Activated CD4-positive, alpha-beta T cell treated with anti-CD3 and anti-CD28 coated beads for 4 hours (primary cell): ENCODE measurements around the gene SLC4A11.
"Not testable (repeated sequence)": the region's sequence is repeated elsewhere in the genome, so short reads cannot be mapped to it uniquely, and the experiment has no call there.

ENCODE experiments used
- DNase-seq, 2 donors: peaks; one replicate each; pipeline ENCODE4 v3.0.0-alpha.2; 2020

Gene SLC4A11

DNA sequence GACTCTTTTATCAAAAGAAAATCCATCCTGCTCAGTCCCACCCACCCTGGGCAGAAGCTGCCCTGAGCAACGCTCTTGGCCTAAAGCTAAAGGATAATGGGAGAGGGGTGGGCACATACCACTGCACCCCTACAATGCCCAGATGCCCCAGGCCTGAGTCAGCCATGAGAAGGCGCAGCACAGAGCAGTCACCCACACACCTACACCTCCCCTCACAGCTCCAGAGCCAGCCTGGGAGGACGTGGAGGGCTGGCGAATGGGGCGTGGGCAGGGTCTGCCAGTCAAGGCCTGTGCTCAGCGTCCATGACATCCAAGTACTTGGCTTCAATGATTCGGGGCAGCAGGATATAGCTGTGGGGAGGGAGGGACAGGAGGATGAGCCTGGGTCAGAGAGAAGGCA, 11.5 kb downstream of the SLC4A11 start:
- DNase-seq: no peak

DNA sequence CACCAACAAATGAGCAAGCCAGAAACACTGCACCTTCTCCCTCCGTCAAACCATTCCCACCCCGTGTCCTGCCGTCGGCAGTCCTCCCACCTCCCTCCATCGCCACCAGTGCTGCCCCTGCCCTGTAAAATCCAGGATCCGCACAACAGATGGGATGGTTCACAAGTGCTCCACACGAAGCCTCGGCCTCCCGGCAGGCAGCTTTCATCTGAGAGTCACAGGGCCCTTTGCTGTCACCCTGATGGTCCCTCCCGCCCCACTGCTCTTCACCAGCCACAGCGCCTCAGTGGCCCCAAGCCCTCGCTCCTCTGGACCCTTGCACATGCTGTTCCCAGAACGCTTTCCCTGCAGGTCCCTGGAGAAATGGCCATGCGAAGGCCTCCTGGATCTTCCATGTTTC, 12.1 kb downstream of the SLC4A11 start:
- DNase-seq: no peak

- DNase-seq: no peak
Measured at GRCh38 chr20:3226093-3226492, 12.9 kb downstream of the SLC4A11 start.

DNA sequence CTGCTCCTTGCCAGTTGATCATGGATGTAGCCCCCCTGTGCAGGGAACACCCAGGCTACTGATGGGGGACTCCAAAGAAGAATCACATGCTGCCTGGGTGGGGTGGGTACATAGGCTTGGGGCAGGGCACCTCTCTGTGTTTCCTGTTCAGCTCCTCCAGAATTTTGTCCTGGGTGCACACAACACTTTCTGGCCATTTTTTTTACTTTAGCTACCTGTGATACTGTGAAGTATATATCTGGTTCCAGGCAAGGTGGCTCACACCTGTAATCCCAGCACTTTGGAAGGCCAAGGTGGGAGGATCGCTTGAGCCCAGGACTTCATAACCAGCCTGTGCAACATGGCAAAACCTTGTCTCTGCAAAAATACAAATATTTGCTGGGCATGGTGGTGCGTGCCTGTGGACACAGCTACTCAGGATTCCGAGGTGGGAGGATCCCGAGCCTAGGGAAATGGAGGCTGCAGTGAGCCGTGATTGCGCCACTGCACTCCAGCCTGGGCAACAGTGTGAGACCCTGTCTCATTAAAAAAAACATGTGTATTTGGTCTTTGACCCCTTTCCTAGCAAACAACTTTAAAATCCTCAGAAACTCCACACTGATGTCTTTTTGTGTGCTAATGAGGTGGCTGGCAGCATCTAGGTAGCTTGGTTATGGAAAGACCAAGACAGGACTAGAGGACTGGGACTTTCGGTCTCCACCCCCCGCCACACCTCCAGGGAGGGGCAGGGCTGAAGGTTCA, 14.1 kb downstream of the SLC4A11 start:
- no peak for DNase-seq

DNA sequence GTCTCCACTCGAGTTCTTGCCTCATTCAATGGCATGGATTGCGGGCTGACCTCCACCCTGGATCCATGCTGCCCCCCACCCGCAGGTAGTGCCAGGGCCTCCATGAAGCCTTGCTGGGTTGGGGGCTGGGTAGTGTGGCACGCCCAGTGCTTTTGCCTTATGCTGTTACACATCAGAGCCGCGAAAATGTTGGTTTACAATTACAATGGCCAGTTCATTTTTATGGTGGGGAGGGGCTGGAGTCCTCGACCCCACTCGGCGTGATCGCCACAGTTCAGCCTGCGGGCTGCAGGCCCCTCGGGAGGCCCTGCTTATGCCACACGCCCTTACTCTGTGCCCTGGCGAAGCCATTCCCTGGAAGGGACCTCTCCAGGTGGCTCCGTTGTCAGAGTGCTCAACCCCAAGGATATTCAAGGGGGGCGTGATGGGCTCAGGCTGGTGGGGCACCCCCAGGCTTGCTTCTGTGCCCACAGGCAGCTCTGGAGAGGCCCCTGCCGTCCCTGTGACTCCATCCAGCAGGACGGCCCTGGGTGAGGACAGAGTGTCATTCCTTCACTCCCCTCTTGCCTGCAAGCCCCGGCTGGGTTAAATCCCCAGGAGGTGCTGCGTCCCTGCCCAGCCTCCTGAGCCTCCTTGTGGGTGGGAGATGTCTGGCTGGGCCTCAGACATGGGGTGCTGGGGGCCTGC, 14.9 kb downstream of the SLC4A11 start:
- DNase-seq: no peak

DNA sequence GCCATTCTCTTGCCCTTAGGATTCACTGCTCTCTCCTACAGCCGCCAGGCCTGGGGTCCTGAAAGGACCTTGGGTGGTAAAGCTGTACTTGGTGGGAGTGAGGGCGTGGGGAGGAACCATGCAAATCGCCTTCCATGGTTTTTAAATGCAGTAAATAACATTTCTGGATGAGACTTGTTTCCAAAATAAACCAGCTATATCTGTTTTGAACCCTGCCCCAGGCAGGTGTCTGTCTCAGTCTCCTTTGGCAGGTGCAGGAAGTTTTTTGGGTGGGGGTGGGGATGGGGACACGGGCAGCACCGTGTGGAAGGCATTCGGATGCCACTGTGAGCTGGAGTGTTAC, 15.4 kb downstream of the SLC4A11 start:
- no peak for DNase-seq

- peak in 1 of 2 donors; percentile 18 for DNase-seq
Measured at GRCh38 chr20:3222635-3223600, 16.1 kb downstream of the SLC4A11 start.

DNA sequence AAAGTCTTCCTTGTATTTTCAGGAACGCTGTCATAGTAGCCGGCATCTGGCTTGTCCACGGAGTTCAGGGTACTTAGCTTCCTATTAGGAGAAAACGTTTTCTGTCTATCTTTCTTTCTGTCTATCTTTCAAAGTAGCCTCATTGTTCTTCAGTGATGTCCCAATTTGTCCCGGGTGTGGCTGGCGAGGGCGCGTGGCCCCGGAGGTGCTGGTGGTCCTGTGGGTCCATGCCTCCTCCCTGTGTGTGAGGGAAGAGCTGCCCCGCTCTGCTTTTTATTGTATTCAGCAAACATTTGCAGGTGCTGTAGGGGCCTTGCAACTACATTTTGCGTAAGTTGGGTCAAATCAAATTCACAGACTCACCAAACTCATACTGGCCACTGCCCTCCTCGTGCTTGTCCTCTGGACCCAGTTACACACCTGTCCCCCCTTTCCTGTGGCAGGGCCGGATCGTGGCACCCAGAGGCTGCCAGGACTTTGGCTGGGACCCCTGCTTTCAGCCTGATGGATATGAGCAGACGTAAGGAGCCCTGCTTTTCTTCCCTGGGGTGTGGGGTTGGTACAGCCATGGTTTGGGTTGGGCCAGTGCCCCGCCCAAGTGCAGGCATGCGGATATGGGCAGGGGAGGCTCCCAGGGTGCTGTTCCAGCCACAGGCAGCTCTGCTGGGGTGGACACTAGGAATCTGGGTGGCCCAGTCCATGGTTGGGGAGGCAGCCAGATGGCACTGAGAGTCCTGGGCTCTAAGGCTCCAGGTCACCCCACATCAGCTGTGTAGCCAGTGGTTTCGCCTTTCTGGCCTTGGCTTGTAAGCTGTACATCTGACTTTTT, 17.4 kb downstream of the SLC4A11 start:
- DNase-seq: no peak

- peak; percentile 68 to 72 for DNase-seq
Measured at GRCh38 chr20:3218307-3218988, 20.5 kb downstream of the SLC4A11 start.

GRCh38 chr20:3215359-3215917, 23.6 kb downstream of the SLC4A11 start:
- not testable (repeated sequence) for DNase-seq

DNA sequence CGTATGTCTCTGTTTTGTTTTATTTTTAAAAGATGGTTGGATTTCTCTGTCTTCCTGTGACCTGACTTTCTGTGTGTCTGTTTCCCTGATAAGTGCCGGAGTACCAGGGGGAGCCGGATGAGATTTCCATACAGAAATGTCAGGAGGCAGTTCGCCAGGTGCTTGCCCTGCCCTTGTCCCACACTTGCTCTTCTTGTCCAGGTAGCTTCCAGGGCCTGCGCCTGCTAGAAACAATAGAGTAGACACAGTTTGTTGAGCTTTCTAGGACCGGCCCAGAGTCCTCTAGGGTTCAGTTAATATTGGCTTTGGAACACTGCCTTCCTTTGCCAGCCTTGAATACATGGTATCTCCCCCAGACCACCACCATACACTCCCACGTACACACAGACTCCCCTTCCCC, 25.8 kb downstream of the SLC4A11 start:
- DNase-seq: no peak

GRCh38 chr20:3210346-3210745, 28.6 kb downstream of the SLC4A11 start:
- DNase-seq: no peak

DNA sequence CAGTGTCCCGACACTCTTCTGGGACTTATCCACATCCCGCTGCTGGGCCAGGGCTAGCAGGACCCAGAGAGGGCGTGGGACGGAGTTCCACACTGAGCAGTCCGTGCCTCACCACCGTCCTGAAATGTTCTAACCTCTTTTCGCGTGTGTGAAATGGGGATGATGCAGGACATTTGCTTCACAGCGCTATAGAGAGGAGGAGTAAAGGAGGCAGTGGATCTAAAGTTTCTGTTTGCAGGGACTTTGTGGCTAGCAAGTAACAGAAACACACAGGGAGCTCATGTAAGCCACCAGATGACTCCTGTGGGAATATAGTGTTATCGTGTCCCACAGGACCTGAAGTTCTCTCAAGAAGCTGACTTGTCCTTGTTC, 29.1 kb downstream of the SLC4A11 start:
- no peak for DNase-seq

DNA sequence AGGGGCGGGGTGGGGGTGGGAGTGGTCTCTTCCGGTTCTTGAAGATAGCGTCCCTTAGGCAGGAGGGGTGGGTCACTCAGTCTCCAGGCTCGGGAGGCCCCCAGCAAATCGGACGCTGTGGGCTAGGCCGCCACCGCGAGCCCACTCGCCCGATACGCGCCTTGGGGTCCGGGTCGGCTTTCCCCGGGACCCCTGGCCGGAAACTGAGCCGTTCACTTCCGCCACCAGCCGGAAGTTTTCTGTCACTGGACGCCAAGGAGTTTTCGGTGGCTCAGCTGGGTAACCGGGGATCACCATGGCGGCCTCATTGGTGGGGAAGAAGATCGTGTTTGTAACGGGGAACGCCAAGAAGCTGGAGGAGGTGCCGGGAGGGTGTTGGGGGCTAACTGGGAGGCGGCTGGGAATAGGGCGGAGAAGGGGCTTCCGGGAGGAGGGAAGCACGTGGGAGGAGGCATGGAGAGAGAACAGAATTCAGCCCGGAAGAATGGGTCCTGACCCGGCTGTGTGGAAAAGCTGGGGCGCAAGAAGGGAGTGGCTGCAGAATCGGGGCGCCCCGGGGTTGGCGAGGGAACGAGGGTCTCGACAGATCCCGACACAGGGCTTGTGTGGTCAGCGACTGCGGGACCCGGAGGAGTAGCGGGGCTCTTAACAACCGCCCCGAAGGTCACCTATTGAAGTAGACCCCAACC, 29.6 kb downstream of the SLC4A11 start, which contains the start of gene ITPA:
ITPA (plus strand) TSS at position 242 of the 689 bp plus-strand sequence; CDS start at position 296, 54 bp downstream.
- peak; percentile 46 to 56 for DNase-seq

DNA sequence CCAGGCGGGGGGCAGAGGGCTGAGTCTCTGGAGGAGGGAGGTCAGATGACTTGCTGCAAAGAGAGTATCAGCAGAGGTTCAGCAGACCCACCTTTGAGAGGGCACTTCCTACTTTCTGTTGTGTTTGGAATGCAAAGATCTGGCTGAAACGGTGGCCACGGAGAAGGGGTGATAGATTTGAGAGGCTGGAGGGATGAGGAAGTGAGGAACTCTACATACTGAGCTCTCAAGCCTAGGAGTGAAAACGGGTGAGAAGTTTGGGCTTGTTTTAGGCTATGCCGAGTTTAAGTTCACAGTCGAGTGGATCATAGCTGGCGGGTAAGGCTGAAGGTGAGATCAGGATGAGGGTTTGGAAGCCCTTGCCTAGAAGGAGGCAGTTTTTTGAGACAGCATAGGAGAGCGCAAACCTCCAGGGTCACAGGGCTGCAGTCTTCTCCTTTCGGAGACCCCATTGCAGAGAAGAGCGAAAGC, 30.2 kb downstream of the SLC4A11 start:
- DNase-seq: no peak

DNA sequence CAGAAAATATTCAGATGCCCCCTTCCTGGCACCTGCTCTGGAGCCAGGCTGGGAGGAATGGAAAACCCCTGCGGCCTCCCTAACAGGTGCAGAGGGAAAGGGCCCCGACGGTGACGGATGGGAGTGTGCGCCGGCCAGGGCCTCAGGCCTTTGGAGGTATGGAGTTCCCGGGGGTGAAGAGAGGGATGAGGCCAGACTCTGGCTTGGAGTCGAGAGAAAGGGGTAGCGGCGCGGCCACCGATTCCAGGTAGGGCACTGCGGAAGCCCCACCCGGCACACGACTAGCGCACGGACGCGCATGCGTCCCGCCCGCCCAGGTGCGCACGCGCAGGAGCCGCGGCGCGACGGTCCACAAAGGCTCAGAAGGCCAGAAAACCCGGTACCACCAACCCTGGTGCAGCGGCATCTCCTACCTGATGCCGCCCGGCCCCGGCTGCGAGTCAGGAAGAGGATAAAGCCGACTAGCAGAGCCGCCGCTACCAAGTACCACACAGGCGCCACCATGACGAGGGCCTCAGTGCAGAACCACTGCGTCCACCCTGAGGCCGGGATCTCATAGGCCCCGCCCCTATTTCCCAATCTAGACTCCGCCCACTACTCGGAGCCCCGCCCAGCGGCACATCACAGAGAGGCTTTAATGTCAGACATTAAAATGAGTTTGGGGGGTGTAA, 34.7 kb downstream of the SLC4A11 start, which contains the start of gene DDRGK1:
DDRGK1 (minus strand) TSS at position 559 of the 671 bp plus-strand sequence; CDS start at position 504, 55 bp downstream.
- DNase-seq: peak; percentile 88 to 92

DNA sequence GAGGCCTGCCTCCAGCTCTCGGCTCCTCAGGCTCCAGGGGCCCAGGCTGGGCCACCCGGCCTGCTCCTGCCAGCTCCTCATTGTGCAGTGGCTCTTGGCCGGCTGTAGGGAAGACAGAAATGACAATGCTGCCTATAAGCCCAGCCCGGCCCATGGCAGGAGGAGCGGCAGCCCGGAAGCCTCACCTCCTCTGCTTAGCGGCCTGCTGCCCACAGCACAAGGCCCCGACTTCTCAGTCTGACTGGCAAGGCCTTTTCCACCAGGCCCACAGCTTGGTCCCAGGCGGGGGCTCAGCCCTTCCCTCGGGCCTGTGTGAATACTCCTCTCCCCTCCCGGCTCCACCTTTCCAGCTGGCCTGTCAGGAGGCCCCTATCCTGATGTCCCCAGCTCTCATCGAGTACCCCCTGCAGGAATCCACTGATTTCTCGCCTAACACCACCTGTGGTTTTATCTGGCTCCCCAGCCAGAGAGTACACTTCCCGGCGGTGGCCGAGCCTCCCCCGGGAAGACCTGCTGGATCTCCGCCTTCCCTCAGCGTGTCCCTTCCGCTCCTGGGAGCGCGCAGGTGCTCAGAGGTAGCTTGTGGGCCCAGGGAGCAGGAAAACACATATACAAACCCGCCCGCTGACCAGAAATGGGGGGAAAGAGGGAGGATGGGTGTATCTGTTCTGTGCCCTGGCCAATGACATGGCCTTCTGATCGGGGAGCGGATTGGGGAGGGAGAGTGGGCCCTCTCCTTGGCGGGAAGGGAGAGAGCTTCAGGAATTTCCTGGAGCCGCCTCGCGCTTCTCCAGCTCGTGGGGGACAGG, 35.5 kb downstream of the SLC4A11 start:
- peak; percentile 22 to 29 for DNase-seq

DNA sequence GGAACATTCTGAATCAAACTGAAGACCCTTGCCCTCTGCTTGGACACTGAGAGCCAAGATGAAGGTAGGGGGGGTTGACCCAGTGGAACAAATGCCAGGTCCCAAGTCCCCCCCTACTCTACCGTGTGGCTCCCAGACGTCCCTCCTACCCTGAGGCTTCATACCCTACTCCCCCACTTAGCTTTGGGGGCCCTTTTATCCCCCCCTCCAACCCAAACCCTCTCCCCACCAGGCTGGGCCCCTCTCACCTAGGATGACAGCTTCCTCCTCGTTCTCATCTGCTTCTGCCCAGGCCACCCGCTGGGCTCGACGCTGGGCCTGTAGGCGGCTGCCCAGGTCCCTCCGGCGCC, 36.0 kb downstream of the SLC4A11 start:
- DNase-seq: no peak
